Subcutaneous adipose tissue (tissue), 4 donors: Measurements from ENCODE around the gene CHDH. TPM values are rescaled to one million over a fixed set of nuclear protein-coding genes. Genes with fewer than 3 reads are reported as not detected.

ENCODE experiments used
- total RNA-seq, 4 donors: library from RNA; depleted of rRNA; stranded (reverse); fragments of >200 nt; gene quantifications; one replicate each; pipeline ENCODE4 v1.1.0, GENCODE V29; 2016
- TF ChIP-seq, protein P1 (sequence below): fragments of 450-650 bp; IDR thresholded peaks from one replicate; pipeline ENCODE4 v1.5.1; 2016; ENCODE audit warnings: low read depth, mild to moderate bottlenecking, control low read depth, antibody characterized with exemption, moderate library complexity

CHDH gene
- total RNA-seq, 4 donors from 2014 or later: 0.19 to 2.2 (median 0.66) TPM

DNA sequence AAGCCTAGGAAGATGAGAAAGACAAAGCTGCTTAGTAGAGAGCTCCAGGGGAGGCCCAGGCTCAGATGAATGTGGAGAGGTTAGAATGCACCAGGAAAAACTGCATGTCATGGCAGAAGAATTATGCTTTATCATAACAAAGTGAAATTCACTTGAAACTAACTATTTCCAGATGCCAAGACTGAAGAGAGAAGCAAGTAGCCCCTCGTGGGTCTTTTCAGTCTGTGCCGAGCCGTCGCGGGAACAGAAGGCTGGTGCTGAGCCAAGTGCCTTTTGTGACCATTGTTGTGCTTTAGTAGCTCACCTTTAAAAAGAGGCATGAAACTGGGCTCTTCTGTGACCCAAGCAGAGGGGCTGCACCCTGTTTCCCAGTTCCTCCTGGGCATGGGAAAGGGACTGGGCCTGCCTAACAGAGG lies 73.2 kb downstream of the CHDH start:
- TF ChIP-seq, protein P1, sequence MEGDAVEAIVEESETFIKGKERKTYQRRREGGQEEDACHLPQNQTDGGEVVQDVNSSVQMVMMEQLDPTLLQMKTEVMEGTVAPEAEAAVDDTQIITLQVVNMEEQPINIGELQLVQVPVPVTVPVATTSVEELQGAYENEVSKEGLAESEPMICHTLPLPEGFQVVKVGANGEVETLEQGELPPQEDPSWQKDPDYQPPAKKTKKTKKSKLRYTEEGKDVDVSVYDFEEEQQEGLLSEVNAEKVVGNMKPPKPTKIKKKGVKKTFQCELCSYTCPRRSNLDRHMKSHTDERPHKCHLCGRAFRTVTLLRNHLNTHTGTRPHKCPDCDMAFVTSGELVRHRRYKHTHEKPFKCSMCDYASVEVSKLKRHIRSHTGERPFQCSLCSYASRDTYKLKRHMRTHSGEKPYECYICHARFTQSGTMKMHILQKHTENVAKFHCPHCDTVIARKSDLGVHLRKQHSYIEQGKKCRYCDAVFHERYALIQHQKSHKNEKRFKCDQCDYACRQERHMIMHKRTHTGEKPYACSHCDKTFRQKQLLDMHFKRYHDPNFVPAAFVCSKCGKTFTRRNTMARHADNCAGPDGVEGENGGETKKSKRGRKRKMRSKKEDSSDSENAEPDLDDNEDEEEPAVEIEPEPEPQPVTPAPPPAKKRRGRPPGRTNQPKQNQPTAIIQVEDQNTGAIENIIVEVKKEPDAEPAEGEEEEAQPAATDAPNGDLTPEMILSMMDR: no peak

DNA sequence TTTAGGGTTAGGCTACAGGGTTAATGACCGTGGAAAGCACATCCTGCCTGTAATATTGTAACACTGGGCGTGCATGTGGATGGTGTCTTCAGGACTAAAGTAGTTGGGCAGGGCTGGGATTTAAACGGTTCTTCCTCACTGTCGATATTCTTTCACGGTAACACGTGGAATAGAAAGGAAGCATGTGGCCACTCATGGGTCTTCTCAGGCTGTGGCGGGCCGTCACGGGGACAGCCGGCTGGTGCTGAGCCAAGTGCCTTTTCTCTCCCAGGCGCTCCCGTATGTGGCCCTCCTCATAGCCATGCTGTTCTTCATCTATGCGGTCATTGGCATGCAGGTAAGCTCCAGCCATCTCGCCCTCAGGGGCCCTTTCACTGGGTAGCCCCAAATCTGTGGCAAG lies 73.7 kb downstream of the CHDH start:
- TF ChIP-seq, protein P1: no peak

DNA sequence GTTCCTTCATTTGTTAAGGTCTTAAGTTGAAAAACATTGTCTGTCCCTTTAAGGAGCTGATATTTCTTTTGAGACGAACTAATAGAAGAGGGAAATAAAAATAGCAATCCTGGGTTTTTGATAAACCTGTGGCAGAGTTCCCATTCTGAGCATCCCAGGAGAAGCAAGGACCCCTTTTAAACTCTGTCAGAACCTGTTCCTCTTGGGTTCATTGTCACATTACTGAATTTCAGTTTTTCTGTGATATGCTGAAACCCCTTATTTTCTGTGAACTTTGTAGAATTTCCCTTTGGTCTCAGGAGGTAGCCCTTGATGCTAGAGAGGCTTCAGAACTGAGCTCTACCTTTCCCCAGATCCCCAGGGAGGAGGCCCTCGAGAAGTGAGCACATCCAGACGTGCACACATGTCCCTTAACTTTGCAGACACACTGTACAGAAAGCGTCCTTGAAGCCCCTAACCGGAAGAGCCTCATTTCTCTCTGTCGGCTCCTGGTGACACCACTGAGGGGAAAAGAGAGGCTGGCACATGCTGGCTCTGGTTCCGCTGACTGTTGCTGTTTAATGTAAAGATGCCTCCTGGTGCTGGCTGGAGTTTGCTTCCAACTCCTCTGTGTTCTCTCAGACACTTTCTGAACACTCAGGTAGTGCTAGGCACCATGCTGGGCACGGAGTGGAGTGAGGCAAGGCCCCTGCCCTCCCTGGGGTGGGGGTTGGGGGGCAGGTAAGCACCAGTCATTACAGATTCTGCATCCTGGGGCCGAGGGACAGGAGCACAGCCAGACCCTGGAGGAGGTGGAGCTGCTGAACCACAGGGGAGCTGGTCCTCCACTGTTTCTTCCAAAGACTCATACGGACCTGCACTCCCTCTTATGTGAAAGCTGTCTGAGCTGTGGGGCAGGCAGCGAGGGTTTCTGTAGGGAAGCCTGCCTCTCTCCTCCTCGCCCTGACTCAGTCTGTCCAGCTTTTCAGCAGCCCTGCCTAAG lies 77.5 kb downstream of the CHDH start:
- TF ChIP-seq, protein P1: no peak

DNA sequence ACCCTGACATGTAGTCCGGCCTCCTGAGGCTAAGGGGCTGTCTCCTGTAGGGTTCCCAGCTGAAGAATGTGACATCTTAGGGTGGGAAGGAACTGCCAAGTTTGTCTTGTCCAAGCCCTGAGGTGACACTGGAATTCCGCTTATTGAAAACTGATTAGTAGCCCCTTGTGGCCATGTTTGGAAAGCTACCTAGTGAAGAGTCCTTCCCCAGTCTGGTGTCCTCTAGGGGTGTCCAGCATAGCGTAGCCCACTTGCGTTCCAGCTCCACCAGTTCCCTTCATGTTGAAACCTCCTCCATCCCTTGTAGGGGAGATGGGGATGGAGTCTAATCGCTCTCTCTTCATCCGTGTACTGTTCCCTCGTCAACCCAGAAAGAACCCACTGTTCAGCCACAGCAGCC lies 79.5 kb downstream of the CHDH start:
- TF ChIP-seq, protein P1: no peak

DNA sequence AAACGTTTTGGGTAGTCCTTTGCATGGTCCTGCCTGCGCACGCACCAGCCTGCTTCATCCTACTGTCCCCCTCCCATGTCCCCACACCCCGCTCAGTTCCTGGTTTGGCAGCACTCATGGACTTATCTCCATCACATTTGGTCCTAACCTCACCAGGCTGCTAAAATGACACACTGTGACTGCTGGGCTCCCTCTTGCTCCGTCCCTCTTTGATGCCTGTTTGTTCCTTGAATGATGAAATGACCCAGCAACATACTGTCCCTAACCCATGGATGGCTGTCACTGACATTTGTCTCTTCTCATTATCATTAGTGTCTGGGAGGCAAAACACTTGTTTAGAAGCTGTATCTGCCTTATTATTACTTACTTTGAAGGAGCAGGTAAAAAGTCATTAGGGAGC lies 80.5 kb downstream of the CHDH start:
- TF ChIP-seq, protein P1: no peak

DNA sequence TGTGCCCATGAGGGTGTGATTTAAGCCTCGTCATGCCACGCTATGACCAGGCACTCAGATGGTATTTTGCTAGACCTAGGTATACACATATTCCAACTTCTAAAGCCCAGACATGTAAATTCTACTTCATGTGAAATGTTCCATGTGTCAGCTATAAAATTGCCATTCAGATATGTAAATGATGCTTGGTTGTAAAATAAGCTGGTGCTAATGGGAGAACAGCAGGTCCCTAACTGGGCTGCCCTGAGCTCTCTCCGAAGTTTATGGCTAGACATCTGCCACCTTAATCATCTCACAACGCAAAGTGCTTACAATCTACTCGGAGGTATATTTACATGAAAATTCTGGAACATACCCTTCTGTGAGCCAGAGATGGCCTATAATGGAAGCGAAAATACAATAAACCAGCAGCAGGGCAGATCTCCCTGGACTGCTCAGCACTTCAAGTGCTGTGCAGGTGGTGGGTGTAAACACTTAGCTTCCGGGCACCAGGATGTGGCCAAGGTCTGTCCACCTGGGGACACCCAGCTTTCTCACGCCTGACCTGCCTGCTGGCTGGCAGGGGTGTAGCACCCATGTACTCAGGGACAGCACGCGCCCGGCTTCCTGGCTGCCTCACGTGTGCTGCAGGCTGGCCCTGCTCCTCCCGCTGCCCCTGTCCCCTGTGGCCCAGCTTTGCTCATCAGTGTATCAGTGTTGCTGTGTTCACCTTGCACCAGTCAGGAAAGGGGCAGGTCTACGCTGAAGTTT lies 82.0 kb downstream of the CHDH start:
- TF ChIP-seq, protein P1: no peak

DNA sequence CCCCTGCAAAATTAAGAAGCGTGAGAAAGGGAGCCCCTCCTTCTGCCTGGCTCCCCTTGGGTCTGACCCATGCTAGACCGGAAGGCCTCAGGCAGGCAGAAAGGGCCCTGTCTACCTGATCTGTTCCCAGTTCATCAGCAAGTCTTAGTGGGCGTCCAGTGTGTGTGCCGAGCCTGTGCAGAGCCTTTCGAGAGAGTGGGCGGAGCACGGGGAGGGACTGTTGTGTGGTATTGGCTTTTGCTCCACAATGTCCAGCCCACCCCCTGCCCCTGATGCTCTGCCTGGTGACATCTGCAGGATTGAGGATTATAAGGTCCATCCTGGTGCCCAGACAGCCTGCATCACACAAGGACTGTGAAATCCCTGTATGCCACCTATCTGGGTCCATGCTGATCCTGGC lies 82.9 kb downstream of the CHDH start:
- TF ChIP-seq, protein P1: no peak
